GM18519 (cell line): ENCODE measurements around the gene CHD8.
"Not testable (repeated sequence)": the region's sequence is repeated elsewhere in the genome, so short reads cannot be mapped to it uniquely, and the experiment has no call there.

ENCODE experiments used
- ATAC-seq: cut with Tn5 transposase; IDR thresholded peaks from one replicate; pipeline ENCODE4 v1.9.1; 2021; ENCODE audit warnings: mild to moderate bottlenecking, moderate library complexity; ENCODE audit not compliant: unreplicated experiment, low FRiP score

Gene CHD8

DNA sequence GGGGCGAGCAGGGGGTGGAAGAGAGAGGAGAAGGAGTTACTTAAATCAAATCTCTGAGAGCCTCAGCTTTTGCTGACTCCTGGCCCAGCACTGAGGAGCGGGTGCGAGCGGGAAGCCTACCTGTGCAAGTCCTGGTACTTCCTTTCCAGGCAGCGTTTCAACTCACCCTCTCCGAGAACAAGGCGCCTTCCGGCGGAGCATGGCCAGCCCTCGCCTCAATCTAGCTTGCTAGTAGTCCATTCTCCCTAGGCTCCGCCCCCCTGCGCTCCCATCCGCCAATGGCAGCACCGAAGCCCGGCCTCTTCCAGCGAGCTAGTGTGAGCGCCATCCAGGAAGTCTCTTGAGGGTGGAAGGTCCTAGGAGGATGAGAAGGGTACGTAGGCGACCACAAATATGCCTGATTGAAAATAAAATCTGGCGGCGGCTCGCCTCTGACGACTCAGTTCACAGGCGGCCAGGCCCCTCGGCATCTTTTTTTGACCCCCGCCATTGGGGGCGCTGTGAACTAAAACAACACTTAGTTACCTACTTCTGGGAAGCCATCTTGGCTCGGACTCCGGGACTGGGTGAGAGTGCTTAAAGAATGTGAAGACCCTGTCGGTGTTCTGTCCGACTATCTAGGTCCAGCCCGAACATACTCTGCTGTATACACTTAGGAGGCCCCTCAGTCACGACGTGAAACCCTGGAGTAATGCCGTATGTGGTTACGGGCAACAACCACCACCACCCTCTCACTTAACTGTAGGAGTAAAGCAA, at the start of gene CHD8:
TSS of gene CHD8 (minus strand) at position 212 of the 756 bp plus-strand sequence. CDS start 24,480 bp downstream, outside the sequence.
- peak; percentile 96 for ATAC-seq

DNA sequence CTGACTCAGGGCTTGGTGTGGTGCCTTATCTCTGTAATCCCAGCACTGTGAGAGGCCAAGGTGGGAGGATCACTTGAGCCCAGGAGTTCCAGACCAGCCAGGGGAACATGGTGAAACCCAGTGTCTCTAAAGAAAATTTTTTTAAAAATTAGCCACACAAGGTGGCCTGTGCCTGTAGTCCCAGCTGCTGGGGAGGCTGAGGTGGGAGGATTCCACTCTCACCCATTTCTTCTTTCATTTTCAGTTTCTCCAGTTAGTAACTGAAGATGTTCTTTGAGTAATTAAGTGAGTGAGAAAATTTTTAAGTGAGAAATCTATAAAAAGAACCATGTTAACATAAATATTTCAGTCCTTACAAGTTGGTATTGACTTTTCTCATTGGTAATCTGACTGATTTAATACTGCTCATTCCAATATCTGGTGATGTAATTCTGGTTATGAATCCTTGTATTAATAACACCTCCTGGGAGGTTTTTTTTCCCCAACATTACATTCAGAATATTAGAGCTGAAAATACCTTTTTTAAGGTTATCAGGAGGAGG, 49.2 kb upstream of the CHD8 start:
- ATAC-seq = peak; percentile 70

GRCh38 chr14:21503376-21503775, 47.5 kb upstream of the CHD8 start:
- no peak for ATAC-seq

GRCh38 chr14:21501568-21501967, 45.6 kb upstream of the CHD8 start:
- no peak for ATAC-seq

DNA sequence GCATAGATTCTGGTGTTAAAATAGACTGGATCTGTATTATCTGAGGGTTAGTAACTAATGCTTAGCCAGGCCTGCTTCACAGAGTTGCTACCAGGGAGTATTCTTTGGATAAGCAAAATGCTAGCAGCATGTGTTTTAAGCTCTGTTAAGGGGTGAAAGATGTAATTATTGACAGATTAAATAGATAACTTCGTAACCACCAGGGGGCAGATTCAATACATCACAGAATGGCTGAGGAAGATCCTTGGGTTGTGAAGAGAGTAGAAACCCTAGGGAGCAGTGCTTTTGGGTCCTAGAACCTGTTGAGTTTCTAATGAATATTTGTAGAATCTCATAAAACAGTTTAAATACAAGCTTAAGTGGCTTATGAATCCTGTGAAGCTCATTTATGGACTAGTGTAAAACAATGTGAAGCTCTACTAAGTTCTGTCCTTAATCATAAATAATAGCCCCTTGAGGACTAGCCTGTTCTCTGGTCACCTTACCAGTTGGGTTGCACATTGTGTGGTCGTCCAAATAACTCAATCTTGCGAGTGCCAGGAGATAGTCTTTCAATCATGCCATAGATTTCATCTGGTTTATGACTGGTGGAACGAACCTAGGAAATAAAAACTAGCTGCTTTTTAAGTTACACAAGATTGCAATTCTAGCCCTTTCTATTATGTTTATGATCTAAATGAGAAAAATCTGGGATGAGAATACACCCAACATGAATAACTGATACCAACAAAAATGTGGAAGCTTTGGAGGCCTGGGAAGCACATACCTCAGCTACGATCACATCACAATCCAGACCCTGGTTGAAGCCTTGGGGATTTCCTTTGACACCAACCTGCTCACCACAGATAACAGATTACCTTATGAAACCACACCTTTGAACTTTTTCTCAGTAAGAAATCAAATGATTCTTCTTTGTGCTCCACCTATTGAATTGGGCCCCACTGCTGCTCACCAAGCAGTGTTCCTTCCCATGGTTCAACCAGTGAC, 42.9 kb upstream of the CHD8 start:
- no peak for ATAC-seq

GRCh38 chr14:21496453-21496852, 40.5 kb upstream of the CHD8 start:
- ATAC-seq = no peak

GRCh38 chr14:21494902-21495762, 39.2 kb upstream of the CHD8 start:
- no peak for ATAC-seq

- ATAC-seq = no peak
Observed at GRCh38 chr14:21486640-21487087, 30.7 kb upstream of the CHD8 start.

DNA sequence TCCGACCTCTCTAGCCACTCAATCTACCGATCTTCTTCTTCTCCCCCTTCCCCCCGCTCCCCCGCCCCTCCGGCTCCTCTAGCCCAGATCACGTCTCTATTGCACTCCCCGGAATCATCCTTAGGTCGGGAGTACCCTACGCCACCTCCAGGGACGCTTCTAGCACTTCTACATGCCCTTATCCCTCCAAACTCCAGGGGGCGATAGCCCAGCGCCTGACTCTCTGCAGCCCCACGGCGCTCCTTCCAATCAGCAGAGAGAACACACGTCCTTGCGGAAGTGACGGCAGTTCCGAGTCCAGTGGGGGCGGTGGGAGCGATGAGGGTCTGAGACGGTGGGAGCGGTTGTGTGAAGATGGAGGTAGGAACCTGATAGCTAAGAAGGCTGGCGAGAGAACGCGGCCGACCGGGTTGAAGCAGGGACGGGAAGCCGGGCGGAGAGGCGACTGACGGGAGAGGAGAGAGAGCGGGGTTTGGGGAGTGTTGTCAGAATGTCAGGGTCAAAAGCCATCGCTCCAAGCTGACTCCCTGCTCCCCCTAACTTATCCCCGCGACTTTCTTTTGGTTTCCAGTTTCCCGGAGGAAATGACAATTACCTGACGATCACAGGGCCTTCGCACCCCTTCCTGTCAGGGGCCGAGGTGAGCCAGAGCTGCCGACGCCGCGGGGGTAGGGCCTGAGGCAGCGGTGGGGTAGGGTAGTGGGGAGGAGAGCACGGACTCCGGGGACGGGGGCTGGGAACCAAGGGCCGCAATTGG, 21.2 kb upstream of the CHD8 start, which contains the start of the genes RAB2B and TOX4:
TSS of gene RAB2B (minus strand) at position 35 of the 757 bp plus-strand sequence. CDS start 87 bp downstream, outside the sequence.
TSS of gene TOX4 (plus strand) at position 271 of the 757 bp plus-strand sequence. CDS start at position 355, 84 bp downstream.
- peak; percentile 99 for ATAC-seq

GRCh38 chr14:21476523-21476924, 20.6 kb upstream of the CHD8 start:
- ATAC-seq = peak; percentile 11

- ATAC-seq = no peak
Observed at GRCh38 chr14:21475767-21476522, 20.0 kb upstream of the CHD8 start.

- ATAC-seq = no peak
Observed at GRCh38 chr14:21467616-21468015, 11.7 kb upstream of the CHD8 start.

DNA sequence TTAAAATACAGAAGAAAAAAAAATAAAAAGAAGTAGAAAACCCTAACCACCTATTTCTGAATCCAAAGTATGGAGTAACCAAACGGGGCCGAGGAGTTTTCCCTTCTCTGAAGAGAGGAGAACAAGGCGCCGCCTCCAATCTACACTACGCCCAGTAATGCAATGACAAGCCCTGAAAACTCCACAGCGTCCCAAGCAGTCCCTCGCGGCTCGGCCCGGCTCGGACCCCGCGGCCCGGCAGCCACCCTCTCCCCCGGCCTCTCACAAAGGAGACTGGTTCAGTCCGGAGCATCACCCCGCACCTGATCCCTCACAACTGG, 371 bp downstream of the CHD8 start:
- ATAC-seq = no peak

- ATAC-seq = no peak
Observed at GRCh38 chr14:21454843-21455544, 929 bp downstream of the CHD8 start.

- no peak for ATAC-seq
Observed at GRCh38 chr14:21449899-21450216, 6.1 kb downstream of the CHD8 start.

DNA sequence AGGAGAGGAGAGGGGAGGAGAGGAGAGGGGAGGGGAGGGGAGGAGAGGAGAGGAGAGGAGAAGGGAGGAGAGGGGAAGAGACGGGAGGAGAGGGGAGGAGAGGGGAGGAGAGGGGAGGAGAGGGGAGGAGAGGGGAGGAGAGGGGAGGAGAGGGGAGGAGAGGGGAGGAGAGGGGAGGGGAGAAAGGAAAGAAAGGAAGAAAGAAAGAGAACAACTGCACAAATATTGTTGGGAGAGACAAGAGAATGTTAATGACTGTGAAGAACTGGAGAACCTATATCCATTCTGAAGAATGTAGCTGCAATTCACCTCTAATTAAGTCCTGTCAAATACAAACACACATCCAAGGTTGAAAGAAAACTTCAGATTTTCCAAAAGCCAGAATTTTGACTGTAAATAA, 13.3 kb downstream of the CHD8 start:
- not testable (repeated sequence) for ATAC-seq

- no peak for ATAC-seq
Observed at GRCh38 chr14:21440859-21441258, 15.1 kb downstream of the CHD8 start.
